IPS DF 6.9 (cell line): ENCODE results near the gene F5.

ENCODE experiments used
- DNase-seq: peaks from one replicate; pipeline ENCODE4 v3.0.0-alpha.2; 2013; ENCODE audit warnings: low read depth, low spot score
- H3K27ac ChIP-seq: one replicate; pipeline ENCODE4 v1.5.1; 2013; ENCODE audit warnings: low read length, control low read depth
- H3K27me3 ChIP-seq: 2 replicates; pipeline ENCODE4 v1.6.1; 2013; ENCODE audit warnings: mild to moderate bottlenecking, low read length; ENCODE audit not compliant: control insufficient read depth, insufficient read depth
- H3K36me3 ChIP-seq: 2 replicates; pipeline ENCODE4 v1.6.1; 2013; ENCODE audit warnings: low read length; ENCODE audit not compliant: control insufficient read depth, insufficient read depth
- H3K4me1 ChIP-seq: 2 replicates; pipeline ENCODE4 v1.6.1; 2013; ENCODE audit warnings: low read length; ENCODE audit not compliant: control insufficient read depth, insufficient read depth
- H3K4me3 ChIP-seq: 2 replicates; pipeline ENCODE4 v1.5.1; 2013; ENCODE audit warnings: mild to moderate bottlenecking, low read length
- H3K9me3 ChIP-seq: 2 replicates; pipeline ENCODE4 v1.6.1; 2013; ENCODE audit warnings: low read length, inconsistent platforms; ENCODE audit not compliant: control insufficient read depth, insufficient read depth
- WGBS: extraction: QIAGEN DNeasy Blood & Tissue Kit; methylation state at CpG from one replicate; pipeline ENCODE4 v1.1.7; 2013; ENCODE audit warnings: mixed read lengths, missing lambda C conversion rate; ENCODE audit not compliant: insufficient read length, insufficient coverage; 5-methylcytosine and 5-hydroxymethylcytosine counted together

F5 gene

DNA sequence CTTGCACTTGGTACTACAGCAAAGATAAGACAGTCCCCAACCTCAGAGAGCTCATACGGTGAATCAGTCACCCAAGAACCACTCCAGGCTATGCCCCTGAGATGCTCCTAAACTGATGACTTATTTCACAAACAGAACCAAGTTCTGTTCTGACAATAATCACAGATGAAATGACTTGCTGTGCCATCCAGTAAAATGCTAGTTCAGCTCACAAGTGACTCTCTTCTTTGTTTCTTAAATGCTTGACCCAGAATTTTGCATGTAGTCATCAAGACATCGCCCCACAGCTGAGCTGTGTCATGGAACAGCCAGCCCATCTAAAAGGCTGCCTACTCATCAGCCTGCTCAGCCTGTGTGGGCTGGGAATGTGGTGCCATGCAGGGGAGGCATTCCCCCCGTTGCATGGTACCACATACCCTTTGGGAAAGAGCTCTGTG is 94.4 kb downstream of the F5 start:
- Histone ChIP-seq H3K4me1 (no peaks in the 10 kb centered on the region), H3K36me3 (no peaks in the 10 kb centered on the region), H3K4me3 (no peak overlapping the region), H3K9me3 (no peaks in the 10 kb centered on the region), H3K27ac (no peak overlapping the region), H3K27me3 (no peaks in the 10 kb centered on the region)
- DNase-seq = no peak
- no CpG with 5 or more reads among the region's 3 CpGs for WGBS

DNA sequence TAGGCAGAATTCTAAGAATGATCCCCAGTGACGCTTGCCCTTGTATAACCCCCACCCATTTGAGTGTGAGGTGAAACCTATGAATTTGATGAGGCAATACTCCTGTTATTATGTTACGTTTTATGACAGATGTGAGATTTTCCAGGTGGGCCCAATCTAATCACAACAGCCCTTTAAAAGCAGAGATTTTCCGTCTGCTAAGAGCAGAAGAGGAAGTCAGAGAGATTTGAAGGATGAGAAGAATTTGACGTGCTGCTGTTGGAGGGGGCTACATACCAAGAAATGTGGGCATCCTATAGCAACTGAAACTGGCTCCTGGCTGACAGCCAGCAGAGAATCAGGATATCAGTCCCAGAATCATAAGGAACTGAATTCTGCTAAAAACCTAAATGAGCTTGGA is 98.1 kb downstream of the F5 start:
- H3K4me1 ChIP-seq = peaks cover 2% of the 10 kb centered on the region; the same call in 1 of the 2 replicates
- no CpG with 5 or more reads among the region's 4 CpGs for whole genome bisulfite sequencing
- no peaks in the 10 kb centered on the region for H3K27me3 ChIP-seq
- H3K27ac ChIP-seq = no peak overlapping the region
- no peak overlapping the region for H3K4me3 ChIP-seq
- H3K36me3 ChIP-seq = no peaks in the 10 kb centered on the region
- no peaks in the 10 kb centered on the region for H3K9me3 ChIP-seq
- DNase-seq = no peak

DNA sequence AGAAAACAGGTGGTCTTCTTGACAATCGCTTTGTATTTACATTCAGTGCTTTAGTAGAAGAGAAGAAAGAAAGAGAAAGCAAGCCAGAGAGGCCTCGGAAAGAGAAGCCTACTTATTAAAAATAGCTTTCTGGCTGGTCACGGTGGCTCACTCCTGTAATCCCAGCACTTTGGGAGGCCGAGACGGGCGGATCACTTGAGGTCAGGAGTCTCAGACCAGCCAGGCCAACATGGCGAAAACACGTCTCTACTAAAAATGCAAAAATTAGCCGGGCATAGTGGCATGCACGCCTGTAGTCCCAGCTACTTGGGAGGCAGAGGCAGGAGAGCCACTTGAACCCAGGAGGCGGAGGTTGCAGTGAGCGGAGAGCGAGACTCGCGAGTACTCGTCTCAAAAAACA is 98.7 kb downstream of the F5 start:
- H3K4me3 ChIP-seq = no peak overlapping the region
- DNase-seq = no peak
- peaks cover 2% of the 10 kb centered on the region; the same call in 1 of the 2 replicates for H3K4me1 ChIP-seq
- H3K27me3 ChIP-seq = no peaks in the 10 kb centered on the region
- no peak overlapping the region for H3K27ac ChIP-seq
- WGBS = no CpG with 5 or more reads among the region's 16 CpGs
- no peaks in the 10 kb centered on the region for H3K36me3 ChIP-seq
- H3K9me3 ChIP-seq = no peaks in the 10 kb centered on the region

DNA sequence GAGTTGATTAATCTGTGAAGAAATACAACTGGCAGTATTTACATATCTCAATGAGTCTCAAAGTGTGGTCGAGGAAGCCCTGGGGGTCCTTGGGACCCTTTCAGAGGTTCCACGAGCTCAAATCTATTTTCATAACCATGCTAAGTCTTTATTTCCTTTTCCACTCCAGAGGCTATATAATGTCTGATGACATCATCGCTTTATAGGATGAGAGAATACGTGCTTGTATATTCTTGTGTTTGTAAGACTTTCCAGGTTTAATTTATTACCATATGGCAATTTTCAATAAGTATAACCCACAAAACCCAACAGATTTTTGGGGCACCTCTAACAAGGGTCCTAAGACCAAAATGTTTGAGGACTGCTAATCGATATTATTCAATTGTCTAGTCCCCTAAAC is 99.1 kb downstream of the F5 start:
- no peaks in the 10 kb centered on the region for H3K27me3 ChIP-seq
- H3K9me3 ChIP-seq = no peaks in the 10 kb centered on the region
- no peak overlapping the region for H3K4me3 ChIP-seq
- no peak for DNase-seq
- H3K27ac ChIP-seq = no peak overlapping the region
- no peaks in the 10 kb centered on the region for H3K36me3 ChIP-seq
- H3K4me1 ChIP-seq = peaks cover 2% of the 10 kb centered on the region; the same call in 1 of the 2 replicates
- WGBS = no CpG with 5 or more reads among the region's 5 CpGs

DNA sequence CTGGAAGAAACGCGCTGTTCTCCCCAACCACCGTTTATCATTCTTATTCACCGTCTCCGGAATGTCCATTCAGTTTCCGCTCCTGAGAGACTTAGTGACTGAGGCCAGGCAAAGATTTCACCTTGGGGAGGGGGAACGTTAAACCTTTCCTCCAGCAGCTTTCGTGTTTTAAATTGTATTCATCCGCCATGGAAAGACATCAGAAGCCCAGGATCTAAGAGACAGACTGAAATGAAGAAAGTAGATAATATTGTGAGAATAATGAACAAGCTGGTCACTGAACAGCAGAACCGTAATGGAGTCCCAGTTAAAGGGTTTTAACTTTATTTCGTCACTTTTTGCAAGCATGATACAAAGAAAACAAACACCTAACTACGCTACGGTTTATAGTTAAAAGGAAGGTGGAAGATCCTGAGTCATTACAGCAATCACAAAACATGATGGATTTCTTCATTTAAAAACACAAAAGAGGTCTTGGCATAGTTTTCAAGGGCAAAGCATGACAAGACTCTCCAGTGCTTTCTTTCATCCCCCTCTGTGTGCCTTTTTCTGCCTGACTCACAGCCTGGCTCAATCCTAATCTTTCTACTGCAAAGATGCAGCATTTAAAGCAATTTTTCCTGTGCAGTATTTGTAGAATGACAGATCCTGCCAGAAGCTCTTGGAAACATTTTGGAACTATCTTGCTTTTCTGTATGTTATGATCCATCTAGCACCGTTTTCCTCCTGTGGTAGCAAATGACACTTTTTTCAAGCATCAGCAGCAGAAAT is 99.8 kb downstream of the F5 start:
- no peaks in the 10 kb centered on the region for H3K36me3 ChIP-seq
- no peaks in the 10 kb centered on the region for H3K27me3 ChIP-seq
- H3K9me3 ChIP-seq = no peaks in the 10 kb centered on the region
- H3K27ac ChIP-seq = no peak overlapping the region
- H3K4me1 ChIP-seq = peaks cover 2% of the 10 kb centered on the region; the same call in 1 of the 2 replicates
- peak overlapping the region; percentile 61; the same call in 1 of the 2 replicates for H3K4me3 ChIP-seq
- DNase-seq = no peak
- WGBS = no CpG with 5 or more reads among the region's 14 CpGs

DNA sequence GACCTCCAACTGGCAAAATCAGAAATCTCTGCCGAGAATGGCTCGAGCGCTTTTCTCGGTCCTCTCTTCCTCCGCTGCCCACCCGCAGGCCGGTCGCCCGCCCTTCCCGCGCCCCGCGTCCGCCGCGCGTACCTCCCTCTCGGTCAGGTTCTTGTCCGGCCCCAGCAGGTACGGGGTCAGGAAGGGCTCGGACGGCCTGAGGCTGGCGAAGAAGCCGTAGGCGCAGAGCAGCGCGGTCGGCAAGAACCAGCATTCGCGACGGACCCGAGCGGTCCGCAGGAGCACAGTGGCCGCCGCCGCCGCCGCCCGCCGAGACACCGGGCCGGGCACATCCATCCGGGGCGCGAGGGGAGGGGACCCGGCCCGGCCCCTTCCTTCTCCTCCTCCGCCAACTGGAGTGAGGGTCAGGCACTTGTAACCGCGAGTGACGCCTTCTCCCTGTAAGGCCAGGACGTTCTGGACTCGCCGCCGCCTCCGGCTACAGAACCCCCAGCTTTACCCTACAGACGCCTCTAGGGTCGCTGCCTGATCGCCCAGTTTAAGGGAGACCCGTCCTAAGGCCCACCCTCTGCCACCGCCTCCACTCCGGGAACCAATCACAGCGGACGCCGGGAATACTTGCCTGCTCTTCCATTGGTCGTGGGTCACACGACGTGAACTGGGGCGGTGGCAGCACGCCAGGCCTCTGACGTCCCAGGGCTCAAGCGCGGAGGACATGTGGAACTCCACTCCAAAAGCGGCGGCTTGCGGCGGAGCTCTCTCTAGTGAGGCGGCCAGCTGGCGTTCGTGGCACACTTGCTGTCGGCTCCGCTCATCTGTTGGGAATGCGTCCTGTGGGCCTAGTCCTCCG is 100.6 kb downstream of the F5 start, which contains the start of gene SLC19A2:
Gene SLC19A2 (minus strand): TSS at position 514 of the 850 bp plus-strand sequence. CDS start 178 bp downstream, at position 336.
- H3K4me1 ChIP-seq = peaks cover 2% of the 10 kb centered on the region; the same call in 1 of the 2 replicates
- WGBS = no CpG with 5 or more reads among the region's 85 CpGs
- H3K27me3 ChIP-seq = no peaks in the 10 kb centered on the region
- H3K4me3 ChIP-seq = peak within 1 kb of the TSS; percentile 86
- peak; percentile 95 for DNase-seq
- no peaks in the 10 kb centered on the region for H3K9me3 ChIP-seq
- no peaks in the 10 kb centered on the region for H3K36me3 ChIP-seq
- no peak within 1 kb of the TSS for H3K27ac ChIP-seq

DNA sequence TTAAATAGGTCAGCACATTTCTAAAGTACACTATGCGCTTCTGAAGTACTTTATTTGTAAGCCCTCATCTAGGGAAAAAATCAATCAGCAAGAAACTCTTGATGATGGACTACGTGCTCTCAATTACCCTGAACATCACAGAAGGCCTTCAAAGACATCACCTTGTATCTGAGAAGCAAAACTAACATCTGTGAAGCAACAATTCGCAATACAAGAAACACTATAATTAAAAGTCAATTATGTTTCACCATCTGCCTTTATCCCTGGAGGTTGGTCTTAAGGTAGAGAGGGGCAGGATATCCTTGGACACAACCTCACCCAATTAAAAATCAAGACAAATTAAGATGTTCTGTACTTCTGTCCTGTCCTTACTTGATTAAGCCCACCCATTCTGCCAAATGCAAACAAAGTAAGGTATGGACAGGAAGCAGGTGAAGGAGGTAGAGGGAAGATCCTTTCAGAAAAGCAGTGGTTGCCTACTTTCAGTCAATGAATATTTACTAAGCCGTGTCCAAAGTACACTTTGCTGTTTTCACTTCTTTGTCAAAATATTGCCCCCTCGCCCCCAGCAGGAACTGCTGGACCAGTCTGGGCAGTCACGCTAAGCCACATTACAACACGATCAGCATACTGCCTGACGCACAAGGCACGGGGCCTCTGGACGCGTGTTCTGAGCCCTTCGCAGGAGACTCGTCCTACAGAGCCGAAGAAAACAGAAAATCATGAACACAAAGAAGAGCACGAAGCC is 101.4 kb downstream of the F5 start:
- Histone ChIP-seq H3K36me3 (no peaks in the 10 kb centered on the region), H3K4me3 (peak overlapping the region; percentile 86), H3K27ac (no peak overlapping the region), H3K4me1 (peaks cover 2% of the 10 kb centered on the region; the same call in 1 of the 2 replicates), H3K9me3 (no peaks in the 10 kb centered on the region), H3K27me3 (no peaks in the 10 kb centered on the region)
- no CpG with 5 or more reads among the region's 15 CpGs for WGBS
- peak; percentile 9 for DNase-seq

DNA sequence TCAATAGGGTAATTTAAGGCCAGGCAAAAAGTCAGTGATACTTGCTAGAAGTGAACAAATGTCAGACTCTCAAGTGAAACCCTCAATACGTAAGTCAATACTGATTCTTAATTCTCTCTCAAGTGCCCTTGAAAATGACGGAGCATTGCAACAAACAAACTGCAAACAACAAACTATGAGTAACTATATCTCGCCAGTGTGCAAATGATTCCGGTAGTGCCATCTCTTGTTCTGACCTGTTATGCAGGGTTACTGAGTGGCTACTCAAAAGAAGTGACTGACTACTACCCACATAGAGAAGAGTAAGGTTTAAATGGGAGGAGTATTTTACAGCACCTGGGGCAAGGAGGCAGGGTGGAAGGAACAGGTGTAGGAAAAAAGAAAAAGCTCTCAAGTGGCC is 102.2 kb downstream of the F5 start:
- DNase-seq = no peak
- Histone ChIP-seq H3K4me1 (peaks cover 2% of the 10 kb centered on the region; the same call in 1 of the 2 replicates), H3K9me3 (no peaks in the 10 kb centered on the region), H3K36me3 (no peaks in the 10 kb centered on the region), H3K4me3 (no peak overlapping the region), H3K27ac (no peak overlapping the region), H3K27me3 (no peaks in the 10 kb centered on the region)
- no CpG with 5 or more reads among the region's 4 CpGs for WGBS

DNA sequence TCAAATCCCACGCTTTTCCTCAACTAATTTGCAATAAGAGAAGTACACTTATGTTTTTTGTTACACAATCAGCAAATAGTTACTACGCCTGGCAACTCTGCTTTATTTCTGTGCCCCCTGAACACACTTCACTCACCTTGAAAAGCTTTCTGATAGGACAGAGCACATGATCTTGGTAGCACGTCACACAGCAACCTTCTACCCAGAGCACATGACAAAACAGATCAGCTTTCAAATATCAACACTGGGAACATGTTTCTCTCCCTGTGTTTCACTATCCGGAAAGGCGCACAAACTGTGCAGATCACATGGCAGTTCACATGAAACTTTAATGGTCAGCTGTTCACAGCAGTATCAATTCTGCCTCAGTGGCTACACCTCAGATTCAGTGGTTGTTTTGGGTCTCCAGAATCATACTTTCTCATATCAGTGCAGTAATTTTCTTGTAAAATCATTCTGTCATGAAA is 102.7 kb downstream of the F5 start:
- DNase-seq = no peak
- Histone ChIP-seq H3K36me3 (no peaks in the 10 kb centered on the region), H3K4me1 (peaks cover 2% of the 10 kb centered on the region; the same call in 1 of the 2 replicates), H3K9me3 (no peaks in the 10 kb centered on the region), H3K4me3 (no peak overlapping the region), H3K27me3 (no peaks in the 10 kb centered on the region), H3K27ac (no peak overlapping the region)
- no CpG with 5 or more reads among the region's 5 CpGs for WGBS
